ENCODE measurements around the gene SPOCK1.

Gene SPOCK1

GRCh38 chr5:137409736-137410135 lies 89.4 kb downstream of the SPOCK1 start:
- TF ChIP-seq MYC (IDR thresholded peaks at IDR 0.05; ENCODE audit: low read depth, low read length) = no peak
- TF ChIP-seq POLR2A (IDR thresholded peaks at IDR 0.05; ENCODE audit: extremely low read depth, insufficient read length) = no peak
- TF ChIP-seq CTCF (IDR thresholded peaks at IDR 0.05; ENCODE audit: low read depth, low read length) = no peak
- TF ChIP-seq, protein P1, sequence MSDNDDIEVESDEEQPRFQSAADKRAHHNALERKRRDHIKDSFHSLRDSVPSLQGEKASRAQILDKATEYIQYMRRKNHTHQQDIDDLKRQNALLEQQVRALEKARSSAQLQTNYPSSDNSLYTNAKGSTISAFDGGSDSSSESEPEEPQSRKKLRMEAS (IDR thresholded peaks at IDR 0.05; ENCODE audit: low read depth, low read length) = no peak
- no peak overlapping the region for H3K4me3 ChIP-seq (ENCODE audit: low read depth, low read length)
- no peak for DNase-seq (ENCODE audit: low read depth)

DNA sequence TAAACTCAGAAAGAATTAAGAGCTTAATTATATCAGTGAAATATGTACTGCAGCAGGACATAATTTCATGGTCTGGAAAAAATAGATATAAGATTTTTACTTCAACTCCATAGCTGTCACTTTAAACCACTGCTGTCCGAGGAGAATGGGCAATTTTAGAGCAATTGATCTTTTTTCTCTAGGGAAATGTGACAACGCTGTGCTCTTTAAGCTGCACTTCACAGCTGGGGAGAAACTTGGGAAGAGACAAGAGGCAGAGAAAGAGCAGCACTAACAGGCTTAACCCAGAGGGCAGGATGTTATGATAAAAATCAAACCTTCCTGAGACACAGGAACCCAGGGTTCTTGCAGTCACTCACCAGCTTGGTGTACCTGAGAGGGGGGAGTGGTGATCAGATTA lies 92.0 kb downstream of the SPOCK1 start:
- no peak overlapping the region for H3K4me3 ChIP-seq (ENCODE audit: low read depth, low read length)
- no peak for DNase-seq (ENCODE audit: low read depth)
- TF ChIP-seq CTCF (IDR thresholded peaks at IDR 0.05; ENCODE audit: low read depth, low read length) (no peak), MYC (IDR thresholded peaks at IDR 0.05; ENCODE audit: low read depth, low read length) (no peak), POLR2A (IDR thresholded peaks at IDR 0.05; ENCODE audit: extremely low read depth, insufficient read length) (no peak)
- TF ChIP-seq, protein P1 (IDR thresholded peaks at IDR 0.05; ENCODE audit: low read depth, low read length) = no peak

DNA sequence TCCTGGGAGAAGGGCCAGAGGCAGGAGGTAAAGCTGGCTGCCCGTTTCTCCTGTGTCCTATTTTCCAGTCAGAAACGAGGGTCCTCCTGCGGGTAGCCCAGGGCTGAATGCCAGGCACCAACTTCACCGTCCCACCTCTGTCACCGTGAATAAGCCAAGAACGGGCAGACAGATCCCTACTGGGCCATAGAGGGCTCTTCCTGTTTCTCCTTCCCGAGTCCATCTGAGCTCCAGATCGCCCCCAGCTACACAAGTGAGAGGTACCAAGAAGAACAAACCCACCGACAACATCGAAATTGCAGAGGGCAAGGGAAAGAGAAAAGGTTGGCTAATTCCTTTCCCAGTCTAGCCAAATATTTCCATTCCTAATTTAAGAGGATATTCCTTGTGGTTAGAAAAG lies 93.7 kb downstream of the SPOCK1 start:
- TF ChIP-seq CTCF (IDR thresholded peaks at IDR 0.05; ENCODE audit: low read depth, low read length) = no peak
- no peak for TF ChIP-seq POLR2A (IDR thresholded peaks at IDR 0.05; ENCODE audit: extremely low read depth, insufficient read length)
- TF ChIP-seq, protein P1 (IDR thresholded peaks at IDR 0.05; ENCODE audit: low read depth, low read length) = no peak
- TF ChIP-seq MYC (IDR thresholded peaks at IDR 0.05; ENCODE audit: low read depth, low read length) = no peak
- H3K4me3 ChIP-seq (ENCODE audit: low read depth, low read length) = no peak overlapping the region
- DNase-seq (ENCODE audit: low read depth) = no peak

- DNase-seq (ENCODE audit: low read depth) = no peak
- no peak overlapping the region for H3K4me3 ChIP-seq (ENCODE audit: low read depth, low read length)
- TF ChIP-seq, protein P1 (IDR thresholded peaks at IDR 0.05; ENCODE audit: low read depth, low read length) = no peak
- TF ChIP-seq MYC (IDR thresholded peaks at IDR 0.05; ENCODE audit: low read depth, low read length) (no peak), POLR2A (IDR thresholded peaks at IDR 0.05; ENCODE audit: extremely low read depth, insufficient read length) (no peak), CTCF (IDR thresholded peaks at IDR 0.05; ENCODE audit: low read depth, low read length) (no peak)
Measured at GRCh38 chr5:137403869-137404268, 95.3 kb downstream of the SPOCK1 start.

DNA sequence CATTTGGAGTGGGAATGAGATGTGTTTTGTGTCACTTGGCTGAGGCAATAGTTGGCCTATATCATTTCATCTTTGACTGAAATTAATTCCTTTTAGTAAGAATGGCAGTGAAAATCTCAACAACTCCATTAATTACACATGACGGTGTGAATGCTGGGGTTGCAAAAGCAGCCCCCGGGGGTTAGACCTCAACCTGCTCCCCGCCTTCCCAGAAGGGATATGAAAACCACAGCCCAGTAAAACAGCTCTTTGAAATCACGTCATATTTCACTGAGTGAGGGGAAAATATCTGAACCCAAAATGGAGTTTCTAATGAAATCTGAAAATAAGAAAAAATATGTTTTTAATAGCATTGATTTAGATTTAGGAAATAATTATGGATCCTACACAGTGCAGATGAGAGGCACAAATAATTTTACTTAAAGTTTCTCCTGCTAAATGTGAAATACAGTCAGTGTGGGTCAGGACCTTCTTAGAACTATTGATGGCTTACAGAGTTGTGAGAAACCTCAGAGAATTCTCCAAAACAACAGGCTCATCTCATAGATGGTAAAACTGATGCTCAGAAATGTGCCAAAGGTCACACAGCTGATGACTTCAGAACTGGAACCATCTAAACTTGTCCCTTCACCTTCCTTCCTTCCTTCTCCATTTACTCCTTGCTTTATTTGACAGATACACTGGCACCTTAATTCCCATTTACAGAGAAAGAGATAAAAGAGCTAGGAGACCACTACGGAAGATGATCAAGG lies 96.5 kb downstream of the SPOCK1 start:
- H3K4me3 ChIP-seq (ENCODE audit: low read depth, low read length) = no peak overlapping the region
- TF ChIP-seq, protein P1 (IDR thresholded peaks at IDR 0.05; ENCODE audit: low read depth, low read length) = no peak
- TF ChIP-seq CTCF (IDR thresholded peaks at IDR 0.05; ENCODE audit: low read depth, low read length) (no peak), POLR2A (IDR thresholded peaks at IDR 0.05; ENCODE audit: extremely low read depth, insufficient read length) (no peak), MYC (IDR thresholded peaks at IDR 0.05; ENCODE audit: low read depth, low read length) (no peak)
- DNase-seq (ENCODE audit: low read depth) = no peak
